ENCODE results near the gene BCAR3. TPM values are rescaled to one million over a fixed set of nuclear protein-coding genes. Genes with fewer than 3 reads are reported as not detected.

Gene BCAR3
- total RNA-seq, 1 donor from 2014 or later, result 59.5 TPM

GRCh38 chr1:93588955-93589354 is 92.7 kb downstream of the BCAR3 start:
- ChIA-PET POLR2A (no interaction called here), CTCF (no interaction called here)
- H3K4me3 Mint-ChIP-seq, result no peak overlapping the region
- intact Hi-C loops (cut with micrococcal nuclease), result no loop called here
- no peak for DNase-seq
- H3K36me3 Mint-ChIP-seq (ENCODE audit: low read depth), result peaks cover 72% of the 10 kb centered on the region
- H3K27ac Mint-ChIP-seq, result no peak overlapping the region
- H3K4me1 Mint-ChIP-seq, result peaks cover 25% of the 10 kb centered on the region
- ATAC-seq (ENCODE audit: low read depth), result no peak
- TF ChIP-seq, protein P1, sequence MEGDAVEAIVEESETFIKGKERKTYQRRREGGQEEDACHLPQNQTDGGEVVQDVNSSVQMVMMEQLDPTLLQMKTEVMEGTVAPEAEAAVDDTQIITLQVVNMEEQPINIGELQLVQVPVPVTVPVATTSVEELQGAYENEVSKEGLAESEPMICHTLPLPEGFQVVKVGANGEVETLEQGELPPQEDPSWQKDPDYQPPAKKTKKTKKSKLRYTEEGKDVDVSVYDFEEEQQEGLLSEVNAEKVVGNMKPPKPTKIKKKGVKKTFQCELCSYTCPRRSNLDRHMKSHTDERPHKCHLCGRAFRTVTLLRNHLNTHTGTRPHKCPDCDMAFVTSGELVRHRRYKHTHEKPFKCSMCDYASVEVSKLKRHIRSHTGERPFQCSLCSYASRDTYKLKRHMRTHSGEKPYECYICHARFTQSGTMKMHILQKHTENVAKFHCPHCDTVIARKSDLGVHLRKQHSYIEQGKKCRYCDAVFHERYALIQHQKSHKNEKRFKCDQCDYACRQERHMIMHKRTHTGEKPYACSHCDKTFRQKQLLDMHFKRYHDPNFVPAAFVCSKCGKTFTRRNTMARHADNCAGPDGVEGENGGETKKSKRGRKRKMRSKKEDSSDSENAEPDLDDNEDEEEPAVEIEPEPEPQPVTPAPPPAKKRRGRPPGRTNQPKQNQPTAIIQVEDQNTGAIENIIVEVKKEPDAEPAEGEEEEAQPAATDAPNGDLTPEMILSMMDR (IDR thresholded peaks at IDR 0.05), result no peak
- H3K9me3 Mint-ChIP-seq, result no peaks in the 10 kb centered on the region
- no peaks in the 10 kb centered on the region for H3K27me3 Mint-ChIP-seq

DNA sequence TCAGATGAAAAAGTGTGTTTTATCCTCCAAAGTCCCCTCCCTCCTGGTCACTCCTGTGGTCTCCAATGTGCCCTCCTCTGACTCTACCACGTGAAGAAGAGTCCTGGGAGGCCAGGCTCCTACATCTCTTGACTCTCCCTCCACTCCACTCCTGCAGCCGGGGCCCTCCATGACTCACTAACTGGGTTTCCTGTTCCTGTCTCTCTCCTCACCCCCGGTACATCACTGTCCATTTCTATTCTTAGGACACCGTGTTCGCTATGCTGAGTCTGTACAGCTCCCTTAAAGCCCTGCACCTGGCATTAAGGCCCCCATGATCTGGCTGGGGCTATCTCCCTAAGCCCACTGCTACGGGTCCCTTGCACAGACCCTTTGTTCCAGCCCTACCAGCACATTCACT is 93.4 kb downstream of the BCAR3 start:
- DNase-seq (no peak), ATAC-seq (ENCODE audit: low read depth) (no peak)
- Mint-ChIP-seq H3K4me1 (peaks cover 25% of the 10 kb centered on the region), H3K4me3 (no peak overlapping the region), H3K27ac (no peak overlapping the region), H3K27me3 (no peaks in the 10 kb centered on the region), H3K36me3 (ENCODE audit: low read depth) (peaks cover 78% of the 10 kb centered on the region), H3K9me3 (no peaks in the 10 kb centered on the region)
- intact Hi-C loops (cut with micrococcal nuclease), result no loop called here
- TF ChIP-seq, protein P1 (IDR thresholded peaks at IDR 0.05), result no peak
- CTCF ChIA-PET, result no interaction called here
- POLR2A ChIA-PET, result interaction anchor here (0.5 kb wide), 1 partner anchor 296 kb away, joined by 7 read pairs; no protein-coding TSS in a partner anchor

DNA sequence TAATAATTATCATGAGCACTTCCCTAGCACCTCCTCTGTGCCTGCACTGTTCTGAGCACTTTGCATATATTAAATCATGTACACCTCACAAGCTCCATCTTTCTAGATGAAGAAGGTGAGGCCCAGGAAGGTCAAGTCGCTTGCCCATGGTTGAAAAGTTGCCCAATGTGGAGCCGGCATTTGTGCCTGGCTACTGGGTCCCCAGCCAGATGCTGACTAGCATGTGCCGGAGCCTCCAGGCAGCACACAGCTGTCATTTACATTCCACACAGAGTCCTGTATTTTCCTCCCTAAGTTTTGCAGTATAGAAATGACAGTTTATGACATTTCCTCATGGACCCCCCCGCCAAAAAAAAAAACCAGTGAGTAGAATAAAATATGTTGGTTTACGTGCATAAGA is 94.3 kb downstream of the BCAR3 start:
- intact Hi-C loops (cut with micrococcal nuclease), result no loop called here
- ATAC-seq (ENCODE audit: low read depth) (no peak), DNase-seq (no peak)
- ChIA-PET POLR2A (no interaction called here), CTCF (no interaction called here)
- Mint-ChIP-seq H3K36me3 (ENCODE audit: low read depth) (peaks cover 85% of the 10 kb centered on the region), H3K27ac (no peak overlapping the region), H3K9me3 (no peaks in the 10 kb centered on the region), H3K4me3 (no peak overlapping the region), H3K27me3 (no peaks in the 10 kb centered on the region), H3K4me1 (peaks cover 22% of the 10 kb centered on the region)
- TF ChIP-seq, protein P1 (IDR thresholded peaks at IDR 0.05), result no peak

GRCh38 chr1:93585059-93585966 is 96.3 kb downstream of the BCAR3 start:
- no peaks in the 10 kb centered on the region for H3K9me3 Mint-ChIP-seq
- TF ChIP-seq, protein P1 (IDR thresholded peaks at IDR 0.05), result no peak
- no peak for ATAC-seq (ENCODE audit: low read depth)
- DNase-seq, result no peak
- H3K4me1 Mint-ChIP-seq, result peaks cover 4% of the 10 kb centered on the region
- H3K4me3 Mint-ChIP-seq, result no peak overlapping the region
- ChIA-PET CTCF (no interaction called here), POLR2A (no interaction called here)
- intact Hi-C loops (cut with micrococcal nuclease), result no loop called here
- peaks cover 87% of the 10 kb centered on the region for H3K36me3 Mint-ChIP-seq (ENCODE audit: low read depth)
- no peak overlapping the region for H3K27ac Mint-ChIP-seq
- H3K27me3 Mint-ChIP-seq, result no peaks in the 10 kb centered on the region

GRCh38 chr1:93584261-93585003 is 97.2 kb downstream of the BCAR3 start:
- DNase-seq (no peak), ATAC-seq (ENCODE audit: low read depth) (no peak)
- H3K4me1 Mint-ChIP-seq, result no peaks in the 10 kb centered on the region
- no peaks in the 10 kb centered on the region for H3K27me3 Mint-ChIP-seq
- H3K36me3 Mint-ChIP-seq (ENCODE audit: low read depth), result peaks cover 86% of the 10 kb centered on the region
- no peak overlapping the region for H3K4me3 Mint-ChIP-seq
- no peak overlapping the region for H3K27ac Mint-ChIP-seq
- H3K9me3 Mint-ChIP-seq, result no peaks in the 10 kb centered on the region
- ChIA-PET CTCF (no interaction called here), POLR2A (no interaction called here)
- TF ChIP-seq, protein P1 (IDR thresholded peaks at IDR 0.05), result no peak
- intact Hi-C loops (cut with micrococcal nuclease), result loop anchor here (5.0 kb wide), 1 partner anchor 33 kb away; no protein-coding TSS in a partner anchor

Data from activated B cell treated with CpG ODN at 0.5 μM for 24 hours (primary cell).